PC-3 (cell line): ENCODE data around the gene CARD11. TPM values are rescaled to one million over a fixed set of nuclear protein-coding genes. Genes with fewer than 3 reads are reported as not detected.

Source experiments
- ATAC-seq: fragments of 200-7000 bp; cut with Tn5 transposase; 2 replicates; pipeline ENCODE4 v1.9.1; 2020; ENCODE audit warnings: mild to moderate bottlenecking, moderate library complexity
- BruUV-seq: library from RNA; stranded (reverse); fragments of 400-500 nt; replicated peaks from 2 replicates; lab custom pipeline; 2021; lab: Mats Ljungman, UMichigan
- CTCF ChIA-PET: fragments of 300-600 bp; sonication (Branson Sonifier 250); formaldehyde crosslinking; loops from one replicate; lab custom pipeline; 2022; ENCODE audit warnings: antibody characterized with exemption; lab: Charles Lee
- POLR2A ChIA-PET: fragments of 300-600 bp; sonication (Branson Sonifier 250); formaldehyde crosslinking; loops from one replicate; lab custom pipeline; 2022; ENCODE audit warnings: antibody characterized with exemption; ENCODE audit not compliant: unreplicated experiment; lab: Charles Lee
- DNase-seq: peaks from one replicate; pipeline ENCODE4 v3.0.0-alpha.2; 2015
- H2AFZ ChIP-seq: fragments of 300-600 bp; sonication (generic); 2 replicates; pipeline ENCODE4 v1.6.0; 2016; ENCODE audit warnings: antibody characterized with exemption, low read length
- H3F3A ChIP-seq: fragments of 300-600 bp; sonication (generic); one replicate; pipeline ENCODE4 v1.6.0; 2017; ENCODE audit warnings: antibody characterized with exemption, low read length, control low read depth, mild to moderate bottlenecking; ENCODE audit not compliant: unreplicated experiment
- H3K27ac ChIP-seq: fragments of 300-600 bp; sonication (generic); 2 replicates; pipeline ENCODE4 v1.5.1; 2016; ENCODE audit warnings: mild to moderate bottlenecking, low read length
- H3K27me3 ChIP-seq: fragments of 300-600 bp; sonication (generic); 2 replicates; pipeline ENCODE4 v1.6.1; 2016; ENCODE audit warnings: low read length, mixed read lengths
- H3K36me3 ChIP-seq: fragments of 300-600 bp; sonication (generic); 2 replicates; pipeline ENCODE4 v1.6.1; 2016; ENCODE audit warnings: low read depth, mixed run types, low read length, mixed read lengths
- H3K4me1 ChIP-seq: fragments of 300-600 bp; sonication (generic); 2 replicates; pipeline ENCODE4 v1.5.1; 2016; ENCODE audit warnings: low read length; ENCODE audit not compliant: insufficient read depth
- H3K4me2 ChIP-seq: fragments of 300-600 bp; sonication (generic); 2 replicates; pipeline ENCODE4 v1.6.0; 2016; ENCODE audit warnings: low read length
- H3K4me3 ChIP-seq: fragments of 300-600 bp; sonication (generic); 2 replicates; pipeline ENCODE4 v1.5.1; 2016; ENCODE audit warnings: mild to moderate bottlenecking, low read length, mixed read lengths
- H3K79me2 ChIP-seq: fragments of 300-600 bp; sonication (generic); 2 replicates; pipeline ENCODE4 v1.6.1; 2017; ENCODE audit warnings: low read length, mixed read lengths
- H3K9ac ChIP-seq: fragments of 300-600 bp; sonication (generic); 2 replicates; pipeline ENCODE4 v1.6.0; 2016; ENCODE audit warnings: mild to moderate bottlenecking, low read length
- H3K9me2 ChIP-seq: fragments of 300-600 bp; sonication (generic); replicated peaks from 2 replicates; pipeline ENCODE4 v1.6.1; 2016; ENCODE audit warnings: mixed run types, low read length, mixed read lengths
- H3K9me3 ChIP-seq: fragments of 300-600 bp; sonication (generic); 2 replicates; pipeline ENCODE4 v1.6.1; 2016; ENCODE audit warnings: low read length, mixed read lengths
- H4K20me1 ChIP-seq: fragments of 300-600 bp; sonication (generic); 2 replicates; pipeline ENCODE4 v1.6.1; 2016; ENCODE audit warnings: low read length, mixed read lengths
- CTCF ChIP-seq: fragments of 300-600 bp; sonication (generic); conservative IDR thresholded peaks from 2 replicates; pipeline ENCODE4 v1.5.1; 2017; ENCODE audit warnings: antibody characterized with exemption, low read depth, mild to moderate bottlenecking, low read length
- EZH2 ChIP-seq: fragments of 300-600 bp; sonication (generic); IDR thresholded peaks from one replicate; pipeline ENCODE4 v1.6.1; 2017; ENCODE audit warnings: antibody characterized with exemption, mild to moderate bottlenecking, low read length; ENCODE audit not compliant: unreplicated experiment
- EZH2phosphoT487 ChIP-seq: fragments of 300-600 bp; sonication (generic); IDR thresholded peaks from 2 replicates; pipeline ENCODE4 v1.6.1; 2018; ENCODE audit warnings: mild to moderate bottlenecking, antibody characterized with exemption, low read length, borderline replicate concordance
- intact Hi-C: fragments of 100-400 bp; cut with micrococcal nuclease; formaldehyde crosslinking; loops from 2 replicates; pipeline ENCODE4 v1.9.0; 2023
- total RNA-seq: library from RNA; depleted of rRNA; stranded (reverse); fragments of >200 nt; gene quantifications from 2 replicates; pipeline ENCODE4 v1.2.3, GENCODE V29; 2014

Gene CARD11
- total RNA-seq, 1 experiment from 2014 or later, result not detected

- Histone ChIP-seq H3K4me1 (no peaks in the 10 kb centered on the region), H3F3A (no peaks in the 10 kb centered on the region), H3K9me3 (no peaks in the 10 kb centered on the region), H3K4me2 (no peak overlapping the region), H2AFZ (no peak overlapping the region), H3K27me3 (peaks cover 67% of the 10 kb centered on the region), H3K9ac (no peak overlapping the region), H3K27ac (no peak overlapping the region), H3K36me3 (no peaks in the 10 kb centered on the region), H4K20me1 (no peaks in the 10 kb centered on the region), H3K4me3 (no peak overlapping the region), H3K79me2 (no peaks in the 10 kb centered on the region), H3K9me2 (no peaks in the 10 kb centered on the region)
- DNase-seq (no peak), ATAC-seq (no peak)
- TF ChIP-seq EZH2phosphoT487 (no peak), EZH2 (no peak), CTCF (no peak)
- CTCF ChIA-PET, result no interaction called here
- POLR2A ChIA-PET, result no interaction called here
- BruUV-seq, result no TSS peak
- intact Hi-C loops, result no loop called here
Measured at GRCh38 chr7:2945171-2945570, 98.5 kb downstream of the CARD11 start.

- no peak for ATAC-seq
- no peaks in the 10 kb centered on the region for H3F3A ChIP-seq
- H4K20me1 ChIP-seq, result no peaks in the 10 kb centered on the region
- no peak overlapping the region for H3K9ac ChIP-seq
- no peaks in the 10 kb centered on the region for H3K79me2 ChIP-seq
- no peak for TF ChIP-seq EZH2phosphoT487
- no peak for TF ChIP-seq CTCF
- TF ChIP-seq EZH2, result no peak
- H3K9me2 ChIP-seq, result no peaks in the 10 kb centered on the region
- no peak overlapping the region for H3K4me2 ChIP-seq
- H3K36me3 ChIP-seq, result no peaks in the 10 kb centered on the region
- POLR2A ChIA-PET, result no interaction called here
- no peaks in the 10 kb centered on the region for H3K9me3 ChIP-seq
- peaks cover 71% of the 10 kb centered on the region for H3K27me3 ChIP-seq
- BruUV-seq, result no TSS peak
- CTCF ChIA-PET, result no interaction called here
- H3K4me1 ChIP-seq, result no peaks in the 10 kb centered on the region
- intact Hi-C loops, result no loop called here
- H3K27ac ChIP-seq, result no peak overlapping the region
- no peak for DNase-seq
- H2AFZ ChIP-seq, result no peak overlapping the region
- H3K4me3 ChIP-seq, result no peak overlapping the region
Measured at GRCh38 chr7:2944739-2945138, 98.9 kb downstream of the CARD11 start.

- ChIA-PET POLR2A (no interaction called here), CTCF (no interaction called here)
- Histone ChIP-seq H3K9ac (no peak overlapping the region), H3F3A (no peaks in the 10 kb centered on the region), H3K36me3 (no peaks in the 10 kb centered on the region), H3K9me3 (no peaks in the 10 kb centered on the region), H3K9me2 (no peaks in the 10 kb centered on the region), H3K4me1 (no peaks in the 10 kb centered on the region), H4K20me1 (no peaks in the 10 kb centered on the region), H3K27me3 (peaks cover 77% of the 10 kb centered on the region), H3K79me2 (no peaks in the 10 kb centered on the region), H3K4me2 (no peak overlapping the region), H2AFZ (no peak overlapping the region), H3K4me3 (no peak overlapping the region), H3K27ac (no peak overlapping the region)
- intact Hi-C loops, result no loop called here
- TF ChIP-seq EZH2phosphoT487 (no peak), CTCF (no peak), EZH2 (no peak)
- DNase-seq (no peak), ATAC-seq (no peak)
- BruUV-seq, result no TSS peak
Measured at GRCh38 chr7:2943851-2944601, 99.6 kb downstream of the CARD11 start.
